Spleen (tissue), 7 donors: ENCODE data around the gene TAF3.

Experiments
- POLR2A ChIP-seq, 3 donors: fragments of 450-650 bp; IDR thresholded peaks; one replicate each; pipeline ENCODE4 v1.5.1; 2017; ENCODE audit warnings: antibody characterized with exemption in 3 of 3, mild to moderate bottlenecking in 1 of 3
- TF ChIP-seq, protein P1 (sequence below), 11 experiments: fragments of 200-600 bp in 7 of 11; fragments of 450-650 bp in 4 of 11; sonication (generic) in 4 of 11; IDR thresholded peaks in 8 of 11; conservative IDR thresholded peaks in 3 of 11; 1 replicate in 7 of 11; 2 replicates in 4 of 11; pipeline versions ENCODE4 v1.4.0 to v1.8.0; 2016 to 2021; ENCODE audit warnings: antibody characterized with exemption in 11 of 11, inconsistent platforms in 4 of 11, mild to moderate bottlenecking in 1 of 11
- donor health status: DM: no; HTN: no; CAD: no; lungs with moderate emphysema.
- donor health status: DM: no; HTN: no; CAD: no.
- donor health status: DM: no; HTN: no; CAD: no.

DNA sequence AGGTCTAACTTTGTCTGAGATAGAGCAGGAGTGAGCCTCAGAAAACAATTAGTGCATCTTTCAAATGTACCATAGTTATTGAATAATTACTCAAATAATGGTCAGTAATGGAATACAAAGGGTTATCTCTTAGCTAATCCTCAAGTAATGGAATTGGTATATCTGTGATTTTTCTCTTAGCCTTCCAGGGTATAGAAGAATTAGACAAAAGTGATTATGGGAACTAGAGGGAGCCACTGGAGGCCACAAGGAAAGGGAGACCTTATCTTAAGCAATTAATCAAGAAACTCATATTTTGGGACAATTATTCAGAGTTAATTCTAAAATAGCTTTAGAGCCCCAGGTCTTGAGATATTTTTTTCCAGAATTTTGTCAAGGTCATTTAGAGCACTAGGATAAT, 126.2 kb downstream of the TAF3 start:
- TF ChIP-seq POLR2A (IDR thresholded peaks at IDR 0.05): no peak
- TF ChIP-seq, protein P1, sequence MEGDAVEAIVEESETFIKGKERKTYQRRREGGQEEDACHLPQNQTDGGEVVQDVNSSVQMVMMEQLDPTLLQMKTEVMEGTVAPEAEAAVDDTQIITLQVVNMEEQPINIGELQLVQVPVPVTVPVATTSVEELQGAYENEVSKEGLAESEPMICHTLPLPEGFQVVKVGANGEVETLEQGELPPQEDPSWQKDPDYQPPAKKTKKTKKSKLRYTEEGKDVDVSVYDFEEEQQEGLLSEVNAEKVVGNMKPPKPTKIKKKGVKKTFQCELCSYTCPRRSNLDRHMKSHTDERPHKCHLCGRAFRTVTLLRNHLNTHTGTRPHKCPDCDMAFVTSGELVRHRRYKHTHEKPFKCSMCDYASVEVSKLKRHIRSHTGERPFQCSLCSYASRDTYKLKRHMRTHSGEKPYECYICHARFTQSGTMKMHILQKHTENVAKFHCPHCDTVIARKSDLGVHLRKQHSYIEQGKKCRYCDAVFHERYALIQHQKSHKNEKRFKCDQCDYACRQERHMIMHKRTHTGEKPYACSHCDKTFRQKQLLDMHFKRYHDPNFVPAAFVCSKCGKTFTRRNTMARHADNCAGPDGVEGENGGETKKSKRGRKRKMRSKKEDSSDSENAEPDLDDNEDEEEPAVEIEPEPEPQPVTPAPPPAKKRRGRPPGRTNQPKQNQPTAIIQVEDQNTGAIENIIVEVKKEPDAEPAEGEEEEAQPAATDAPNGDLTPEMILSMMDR (IDR thresholded peaks at IDR 0.05 in 8 of 11, conservative IDR thresholded peaks at IDR 0.05 in 3 of 11): no peak
